ENCODE results near the gene ZNF366.

GRCh38 chr5:72505539-72506157 is 1.6 kb downstream of the ZNF366 start:
- no peak for TF ChIP-seq EZH2 (IDR thresholded peaks at IDR 0.05; ENCODE audit: low read length)
- no peak for TF ChIP-seq CTCF (optimal IDR thresholded peaks at IDR 0.05 in 1 of 3, IDR thresholded peaks at IDR 0.05 in 1 of 3, conservative IDR thresholded peaks at IDR 0.05 in 1 of 3; ENCODE audit: extremely low read depth in 1 of 3, insufficient read depth in 2 of 3, low read length in 3 of 3)

All from keratinocyte (primary cell).